Neural cell (in vitro differentiated cells): ENCODE measurements around the gene ADAMTS17.

Experiments
- POLR2AphosphoS5 ChIP-seq: IDR thresholded peaks from 2 replicates; pipeline ENCODE4 v1.6.1; 2012
- TAF1 ChIP-seq: IDR thresholded peaks from 2 replicates; pipeline ENCODE4 v1.6.1; 2012; ENCODE audit warnings: low read depth
- TF ChIP-seq, protein P1 (sequence below): IDR thresholded peaks from 2 replicates; pipeline ENCODE4 v1.6.1; 2012; ENCODE audit warnings: borderline replicate concordance
- TF ChIP-seq, protein P2 (sequence below): fragments of 450-650 bp; IDR thresholded peaks from 2 replicates; pipeline ENCODE4 v1.5.1; 2014; ENCODE audit warnings: antibody characterized with exemption, mild to moderate bottlenecking, moderate library complexity; ENCODE audit not compliant: poor library complexity, severe bottlenecking

- TF ChIP-seq, protein P1, sequence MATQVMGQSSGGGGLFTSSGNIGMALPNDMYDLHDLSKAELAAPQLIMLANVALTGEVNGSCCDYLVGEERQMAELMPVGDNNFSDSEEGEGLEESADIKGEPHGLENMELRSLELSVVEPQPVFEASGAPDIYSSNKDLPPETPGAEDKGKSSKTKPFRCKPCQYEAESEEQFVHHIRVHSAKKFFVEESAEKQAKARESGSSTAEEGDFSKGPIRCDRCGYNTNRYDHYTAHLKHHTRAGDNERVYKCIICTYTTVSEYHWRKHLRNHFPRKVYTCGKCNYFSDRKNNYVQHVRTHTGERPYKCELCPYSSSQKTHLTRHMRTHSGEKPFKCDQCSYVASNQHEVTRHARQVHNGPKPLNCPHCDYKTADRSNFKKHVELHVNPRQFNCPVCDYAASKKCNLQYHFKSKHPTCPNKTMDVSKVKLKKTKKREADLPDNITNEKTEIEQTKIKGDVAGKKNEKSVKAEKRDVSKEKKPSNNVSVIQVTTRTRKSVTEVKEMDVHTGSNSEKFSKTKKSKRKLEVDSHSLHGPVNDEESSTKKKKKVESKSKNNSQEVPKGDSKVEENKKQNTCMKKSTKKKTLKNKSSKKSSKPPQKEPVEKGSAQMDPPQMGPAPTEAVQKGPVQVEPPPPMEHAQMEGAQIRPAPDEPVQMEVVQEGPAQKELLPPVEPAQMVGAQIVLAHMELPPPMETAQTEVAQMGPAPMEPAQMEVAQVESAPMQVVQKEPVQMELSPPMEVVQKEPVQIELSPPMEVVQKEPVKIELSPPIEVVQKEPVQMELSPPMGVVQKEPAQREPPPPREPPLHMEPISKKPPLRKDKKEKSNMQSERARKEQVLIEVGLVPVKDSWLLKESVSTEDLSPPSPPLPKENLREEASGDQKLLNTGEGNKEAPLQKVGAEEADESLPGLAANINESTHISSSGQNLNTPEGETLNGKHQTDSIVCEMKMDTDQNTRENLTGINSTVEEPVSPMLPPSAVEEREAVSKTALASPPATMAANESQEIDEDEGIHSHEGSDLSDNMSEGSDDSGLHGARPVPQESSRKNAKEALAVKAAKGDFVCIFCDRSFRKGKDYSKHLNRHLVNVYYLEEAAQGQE, result no peak
- TF ChIP-seq POLR2AphosphoS5 (no peak), TAF1 (no peak)
- TF ChIP-seq, protein P2, sequence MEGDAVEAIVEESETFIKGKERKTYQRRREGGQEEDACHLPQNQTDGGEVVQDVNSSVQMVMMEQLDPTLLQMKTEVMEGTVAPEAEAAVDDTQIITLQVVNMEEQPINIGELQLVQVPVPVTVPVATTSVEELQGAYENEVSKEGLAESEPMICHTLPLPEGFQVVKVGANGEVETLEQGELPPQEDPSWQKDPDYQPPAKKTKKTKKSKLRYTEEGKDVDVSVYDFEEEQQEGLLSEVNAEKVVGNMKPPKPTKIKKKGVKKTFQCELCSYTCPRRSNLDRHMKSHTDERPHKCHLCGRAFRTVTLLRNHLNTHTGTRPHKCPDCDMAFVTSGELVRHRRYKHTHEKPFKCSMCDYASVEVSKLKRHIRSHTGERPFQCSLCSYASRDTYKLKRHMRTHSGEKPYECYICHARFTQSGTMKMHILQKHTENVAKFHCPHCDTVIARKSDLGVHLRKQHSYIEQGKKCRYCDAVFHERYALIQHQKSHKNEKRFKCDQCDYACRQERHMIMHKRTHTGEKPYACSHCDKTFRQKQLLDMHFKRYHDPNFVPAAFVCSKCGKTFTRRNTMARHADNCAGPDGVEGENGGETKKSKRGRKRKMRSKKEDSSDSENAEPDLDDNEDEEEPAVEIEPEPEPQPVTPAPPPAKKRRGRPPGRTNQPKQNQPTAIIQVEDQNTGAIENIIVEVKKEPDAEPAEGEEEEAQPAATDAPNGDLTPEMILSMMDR, result no peak
These were observed 32.2 kb upstream of the ADAMTS17 start for GRCh38 chr15:100373942-100374341.
